HL-60 (cell line): ENCODE data around the gene RYR3.

Experiments used
- GABPA ChIP-seq: IDR thresholded peaks from 2 replicates; pipeline ENCODE4 v1.6.1; 2012; ENCODE audit warnings: low read depth
- POLR2AphosphoS5 ChIP-seq: IDR thresholded peaks from 2 replicates; pipeline ENCODE4 v1.6.1; 2012; ENCODE audit warnings: low read depth
- SPI1 ChIP-seq: IDR thresholded peaks from 2 replicates; pipeline ENCODE4 v1.6.1; 2012; ENCODE audit warnings: low read depth, mild to moderate bottlenecking, borderline replicate concordance
- TF ChIP-seq, protein P1 (sequence below): IDR thresholded peaks from one replicate; pipeline ENCODE4 v1.5.1; 2011; ENCODE audit warnings: low read length, control low read depth, inconsistent platforms; ENCODE audit not compliant: insufficient read depth
- TF ChIP-seq, protein P2 (sequence below): IDR thresholded peaks from 2 replicates; pipeline ENCODE4 v1.6.1; 2012; ENCODE audit warnings: low read depth; ENCODE audit not compliant: insufficient replicate concordance

DNA sequence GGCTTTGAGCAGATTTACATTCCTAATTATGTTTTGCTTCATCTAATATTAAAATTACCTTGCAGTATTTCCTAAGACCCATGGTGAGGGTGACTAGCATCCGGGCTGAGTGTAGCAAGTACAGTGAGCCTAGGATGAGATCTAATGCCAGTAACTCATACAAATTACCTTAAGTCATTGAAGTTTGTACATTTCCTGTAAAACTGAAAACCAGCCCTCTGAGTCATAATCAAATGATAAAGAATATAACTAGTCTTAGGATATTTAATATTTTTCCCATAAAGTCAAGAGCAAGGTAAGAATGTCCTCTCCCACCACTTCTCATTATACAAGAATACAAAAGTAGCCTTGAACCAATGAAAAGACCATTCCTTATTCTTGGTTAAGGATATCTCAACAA, 602.7 kb downstream of the RYR3 start:
- TF ChIP-seq, protein P1, sequence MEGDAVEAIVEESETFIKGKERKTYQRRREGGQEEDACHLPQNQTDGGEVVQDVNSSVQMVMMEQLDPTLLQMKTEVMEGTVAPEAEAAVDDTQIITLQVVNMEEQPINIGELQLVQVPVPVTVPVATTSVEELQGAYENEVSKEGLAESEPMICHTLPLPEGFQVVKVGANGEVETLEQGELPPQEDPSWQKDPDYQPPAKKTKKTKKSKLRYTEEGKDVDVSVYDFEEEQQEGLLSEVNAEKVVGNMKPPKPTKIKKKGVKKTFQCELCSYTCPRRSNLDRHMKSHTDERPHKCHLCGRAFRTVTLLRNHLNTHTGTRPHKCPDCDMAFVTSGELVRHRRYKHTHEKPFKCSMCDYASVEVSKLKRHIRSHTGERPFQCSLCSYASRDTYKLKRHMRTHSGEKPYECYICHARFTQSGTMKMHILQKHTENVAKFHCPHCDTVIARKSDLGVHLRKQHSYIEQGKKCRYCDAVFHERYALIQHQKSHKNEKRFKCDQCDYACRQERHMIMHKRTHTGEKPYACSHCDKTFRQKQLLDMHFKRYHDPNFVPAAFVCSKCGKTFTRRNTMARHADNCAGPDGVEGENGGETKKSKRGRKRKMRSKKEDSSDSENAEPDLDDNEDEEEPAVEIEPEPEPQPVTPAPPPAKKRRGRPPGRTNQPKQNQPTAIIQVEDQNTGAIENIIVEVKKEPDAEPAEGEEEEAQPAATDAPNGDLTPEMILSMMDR, result no peak
- TF ChIP-seq, protein P2, sequence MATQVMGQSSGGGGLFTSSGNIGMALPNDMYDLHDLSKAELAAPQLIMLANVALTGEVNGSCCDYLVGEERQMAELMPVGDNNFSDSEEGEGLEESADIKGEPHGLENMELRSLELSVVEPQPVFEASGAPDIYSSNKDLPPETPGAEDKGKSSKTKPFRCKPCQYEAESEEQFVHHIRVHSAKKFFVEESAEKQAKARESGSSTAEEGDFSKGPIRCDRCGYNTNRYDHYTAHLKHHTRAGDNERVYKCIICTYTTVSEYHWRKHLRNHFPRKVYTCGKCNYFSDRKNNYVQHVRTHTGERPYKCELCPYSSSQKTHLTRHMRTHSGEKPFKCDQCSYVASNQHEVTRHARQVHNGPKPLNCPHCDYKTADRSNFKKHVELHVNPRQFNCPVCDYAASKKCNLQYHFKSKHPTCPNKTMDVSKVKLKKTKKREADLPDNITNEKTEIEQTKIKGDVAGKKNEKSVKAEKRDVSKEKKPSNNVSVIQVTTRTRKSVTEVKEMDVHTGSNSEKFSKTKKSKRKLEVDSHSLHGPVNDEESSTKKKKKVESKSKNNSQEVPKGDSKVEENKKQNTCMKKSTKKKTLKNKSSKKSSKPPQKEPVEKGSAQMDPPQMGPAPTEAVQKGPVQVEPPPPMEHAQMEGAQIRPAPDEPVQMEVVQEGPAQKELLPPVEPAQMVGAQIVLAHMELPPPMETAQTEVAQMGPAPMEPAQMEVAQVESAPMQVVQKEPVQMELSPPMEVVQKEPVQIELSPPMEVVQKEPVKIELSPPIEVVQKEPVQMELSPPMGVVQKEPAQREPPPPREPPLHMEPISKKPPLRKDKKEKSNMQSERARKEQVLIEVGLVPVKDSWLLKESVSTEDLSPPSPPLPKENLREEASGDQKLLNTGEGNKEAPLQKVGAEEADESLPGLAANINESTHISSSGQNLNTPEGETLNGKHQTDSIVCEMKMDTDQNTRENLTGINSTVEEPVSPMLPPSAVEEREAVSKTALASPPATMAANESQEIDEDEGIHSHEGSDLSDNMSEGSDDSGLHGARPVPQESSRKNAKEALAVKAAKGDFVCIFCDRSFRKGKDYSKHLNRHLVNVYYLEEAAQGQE, result no peak
- TF ChIP-seq POLR2AphosphoS5, result no peak
- no peak for TF ChIP-seq GABPA
- TF ChIP-seq SPI1, result no peak
